Rectal smooth muscle tissue (tissue), 1 donor: ENCODE measurements around the gene PCSK6.

Experiments used
- H3K27ac ChIP-seq: one replicate; pipeline ENCODE4 v1.7.0; 2013; ENCODE audit warnings: low read depth, low read length, inconsistent platforms
- H3K27me3 ChIP-seq: one replicate; pipeline ENCODE4 v1.7.0; 2013; ENCODE audit warnings: low read length; ENCODE audit not compliant: control insufficient read depth, insufficient read depth
- H3K36me3 ChIP-seq: one replicate; pipeline ENCODE4 v1.7.0; 2013; ENCODE audit warnings: low read length; ENCODE audit not compliant: control insufficient read depth, insufficient read depth
- H3K4me1 ChIP-seq: one replicate; pipeline ENCODE4 v1.7.0; 2013; ENCODE audit warnings: low read length; ENCODE audit not compliant: control insufficient read depth, insufficient read depth
- H3K4me3 ChIP-seq: one replicate; pipeline ENCODE4 v1.7.0; 2013; ENCODE audit warnings: low read length
- H3K9ac ChIP-seq: one replicate; pipeline ENCODE4 v1.7.0; 2013; ENCODE audit warnings: low read length

PCSK6 gene

GRCh38 chr15:101394056-101394630, 95.4 kb downstream of the PCSK6 start:
- Histone ChIP-seq H3K27ac (no peak overlapping the region), H3K27me3 (no peaks in the 10 kb centered on the region), H3K4me1 (no peaks in the 10 kb centered on the region), H3K4me3 (no peak overlapping the region), H3K9ac (no peak overlapping the region), H3K36me3 (no peaks in the 10 kb centered on the region)

GRCh38 chr15:101393172-101393571, 96.3 kb downstream of the PCSK6 start:
- Histone ChIP-seq H3K4me1 (no peaks in the 10 kb centered on the region), H3K27me3 (no peaks in the 10 kb centered on the region), H3K36me3 (no peaks in the 10 kb centered on the region), H3K4me3 (no peak overlapping the region), H3K9ac (no peak overlapping the region), H3K27ac (no peak overlapping the region)

- H3K4me3 ChIP-seq, result no peak overlapping the region
- no peak overlapping the region for H3K9ac ChIP-seq
Measured at GRCh38 chr15:101391981-101392640, 97.4 kb downstream of the PCSK6 start.

GRCh38 chr15:101391431-101391830, 98.1 kb downstream of the PCSK6 start:
- H3K36me3 ChIP-seq, result no peaks in the 10 kb centered on the region
- no peak overlapping the region for H3K4me3 ChIP-seq
- no peaks in the 10 kb centered on the region for H3K27me3 ChIP-seq
- H3K9ac ChIP-seq, result no peak overlapping the region
- H3K27ac ChIP-seq, result no peak overlapping the region
- H3K4me1 ChIP-seq, result no peaks in the 10 kb centered on the region

More at GRCh38 chr15:101391981-101392640, 97.4 kb downstream of the PCSK6 start:
- no peaks in the 10 kb centered on the region for H3K4me1 ChIP-seq
- H3K36me3 ChIP-seq, result no peaks in the 10 kb centered on the region
- no peaks in the 10 kb centered on the region for H3K27me3 ChIP-seq
- H3K27ac ChIP-seq, result no peak overlapping the region

GRCh38 chr15:101390462-101390861, 99.0 kb downstream of the PCSK6 start:
- Histone ChIP-seq H3K4me3 (no peak overlapping the region), H3K9ac (no peak overlapping the region), H3K4me1 (no peaks in the 10 kb centered on the region), H3K27ac (no peak overlapping the region), H3K36me3 (no peaks in the 10 kb centered on the region), H3K27me3 (no peaks in the 10 kb centered on the region)

- no peak overlapping the region for H3K9ac ChIP-seq
- H3K27ac ChIP-seq, result no peak overlapping the region
- no peaks in the 10 kb centered on the region for H3K36me3 ChIP-seq
- H3K4me3 ChIP-seq, result no peak overlapping the region
- no peaks in the 10 kb centered on the region for H3K27me3 ChIP-seq
- no peaks in the 10 kb centered on the region for H3K4me1 ChIP-seq
Measured at GRCh38 chr15:101390060-101390459, 99.4 kb downstream of the PCSK6 start.

GRCh38 chr15:101389362-101389761, 100.1 kb downstream of the PCSK6 start:
- no peaks in the 10 kb centered on the region for H3K36me3 ChIP-seq
- H3K9ac ChIP-seq, result no peak overlapping the region
- H3K4me3 ChIP-seq, result no peak overlapping the region
- H3K27me3 ChIP-seq, result no peaks in the 10 kb centered on the region
- H3K27ac ChIP-seq, result no peak overlapping the region
- no peaks in the 10 kb centered on the region for H3K4me1 ChIP-seq

GRCh38 chr15:101388046-101388445, 101.5 kb downstream of the PCSK6 start:
- no peak overlapping the region for H3K27ac ChIP-seq
- H3K9ac ChIP-seq, result no peak overlapping the region
- no peaks in the 10 kb centered on the region for H3K36me3 ChIP-seq
- H3K4me3 ChIP-seq, result no peak overlapping the region
- no peaks in the 10 kb centered on the region for H3K27me3 ChIP-seq
- no peaks in the 10 kb centered on the region for H3K4me1 ChIP-seq

- H3K4me3 ChIP-seq, result no peak overlapping the region
- H3K9ac ChIP-seq, result no peak overlapping the region
- no peaks in the 10 kb centered on the region for H3K4me1 ChIP-seq
- no peak overlapping the region for H3K27ac ChIP-seq
- no peaks in the 10 kb centered on the region for H3K27me3 ChIP-seq
- H3K36me3 ChIP-seq, result no peaks in the 10 kb centered on the region
Measured at GRCh38 chr15:101387574-101387973, 101.9 kb downstream of the PCSK6 start.

- H3K27ac ChIP-seq, result no peak overlapping the region
- H3K4me1 ChIP-seq, result no peaks in the 10 kb centered on the region
- H3K9ac ChIP-seq, result no peak overlapping the region
- no peaks in the 10 kb centered on the region for H3K27me3 ChIP-seq
- no peaks in the 10 kb centered on the region for H3K36me3 ChIP-seq
- H3K4me3 ChIP-seq, result no peak overlapping the region
Measured at GRCh38 chr15:101386967-101387366, 102.5 kb downstream of the PCSK6 start.

GRCh38 chr15:101386006-101386405, 103.5 kb downstream of the PCSK6 start:
- no peak overlapping the region for H3K9ac ChIP-seq
- H3K36me3 ChIP-seq, result no peaks in the 10 kb centered on the region
- no peak overlapping the region for H3K27ac ChIP-seq
- no peaks in the 10 kb centered on the region for H3K4me1 ChIP-seq
- no peaks in the 10 kb centered on the region for H3K27me3 ChIP-seq
- no peak overlapping the region for H3K4me3 ChIP-seq

GRCh38 chr15:101384276-101384675, 105.2 kb downstream of the PCSK6 start:
- Histone ChIP-seq H3K9ac (no peak overlapping the region), H3K4me3 (no peak overlapping the region), H3K36me3 (no peaks in the 10 kb centered on the region), H3K4me1 (no peaks in the 10 kb centered on the region), H3K27me3 (no peaks in the 10 kb centered on the region), H3K27ac (no peak overlapping the region)

- no peaks in the 10 kb centered on the region for H3K27me3 ChIP-seq
- H3K9ac ChIP-seq, result no peak overlapping the region
- H3K36me3 ChIP-seq, result no peaks in the 10 kb centered on the region
- no peaks in the 10 kb centered on the region for H3K4me1 ChIP-seq
- no peak overlapping the region for H3K4me3 ChIP-seq
- H3K27ac ChIP-seq, result no peak overlapping the region
Measured at GRCh38 chr15:101382544-101382943, 107.0 kb downstream of the PCSK6 start.
